RPMI8226 (cell line): Measurements from ENCODE around the gene RELN.

Experiments used
- DNase-seq: peaks from one replicate; pipeline ENCODE4 v3.0.0-alpha.2; 2015

The RELN gene

DNA sequence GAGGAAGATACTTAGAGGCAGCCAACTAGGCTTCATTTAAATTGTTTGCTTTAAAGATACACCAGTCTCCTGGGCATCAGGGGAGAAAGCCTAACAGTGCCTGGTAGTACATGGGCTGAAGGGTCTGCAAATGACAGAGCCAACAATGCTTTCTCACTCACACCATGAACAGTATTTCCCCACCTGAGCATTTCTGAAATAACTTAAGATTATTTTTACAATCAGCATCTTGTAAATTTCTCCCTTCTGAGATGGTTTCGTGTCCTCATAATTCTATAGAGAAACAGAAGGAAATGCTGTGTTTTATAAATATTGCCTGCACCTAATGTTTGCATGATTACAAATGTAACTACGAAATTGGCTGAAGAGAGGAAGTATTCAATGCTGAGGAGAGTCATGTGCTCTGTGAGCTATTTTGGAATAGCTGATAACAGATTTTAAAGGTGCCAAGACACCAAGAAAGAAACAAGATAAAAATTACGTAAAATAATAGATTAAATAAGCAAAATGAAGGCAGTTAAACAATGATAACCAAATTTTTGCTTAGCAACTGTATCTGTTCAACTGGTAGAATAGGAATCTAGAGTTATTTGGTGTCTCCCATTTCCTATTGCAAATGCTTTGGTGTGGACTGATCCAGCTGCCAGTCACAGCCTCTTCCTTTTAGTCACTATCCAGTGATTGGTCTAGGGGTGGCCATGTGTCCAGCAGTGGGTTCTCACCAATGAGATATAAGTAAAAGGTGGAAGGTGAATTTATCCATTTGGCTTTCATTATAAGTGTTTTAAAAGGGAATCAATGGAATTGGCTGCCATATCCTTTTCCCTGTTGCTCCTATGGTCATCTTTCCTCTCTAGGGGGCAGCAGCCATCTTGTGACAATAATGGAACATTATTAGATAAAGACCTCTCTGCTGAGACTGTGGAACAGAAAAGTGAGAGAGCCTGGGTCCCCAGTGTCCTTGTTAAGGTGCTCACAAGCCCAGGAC is 375.5 kb downstream of the RELN start:
- DNase-seq: peak; percentile 7

DNA sequence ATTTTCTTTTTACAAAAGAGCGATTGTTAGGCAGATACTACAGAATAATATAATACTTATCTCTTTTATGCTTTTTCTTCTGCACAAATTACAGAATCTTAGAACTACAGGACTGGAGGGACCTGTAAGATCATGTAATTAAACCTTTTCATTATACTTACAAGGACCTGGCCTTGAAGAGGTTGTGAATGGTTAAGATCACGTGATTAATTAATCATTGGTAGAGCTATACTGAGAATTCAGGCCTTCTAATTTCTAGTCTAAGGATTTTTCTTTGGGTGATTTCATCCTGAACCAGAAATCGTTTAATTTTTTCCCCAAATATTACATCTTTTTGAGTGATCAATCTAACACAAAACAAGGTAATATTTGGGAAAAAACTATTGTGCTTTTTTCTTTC is 379.7 kb downstream of the RELN start:
- DNase-seq: no peak

DNA sequence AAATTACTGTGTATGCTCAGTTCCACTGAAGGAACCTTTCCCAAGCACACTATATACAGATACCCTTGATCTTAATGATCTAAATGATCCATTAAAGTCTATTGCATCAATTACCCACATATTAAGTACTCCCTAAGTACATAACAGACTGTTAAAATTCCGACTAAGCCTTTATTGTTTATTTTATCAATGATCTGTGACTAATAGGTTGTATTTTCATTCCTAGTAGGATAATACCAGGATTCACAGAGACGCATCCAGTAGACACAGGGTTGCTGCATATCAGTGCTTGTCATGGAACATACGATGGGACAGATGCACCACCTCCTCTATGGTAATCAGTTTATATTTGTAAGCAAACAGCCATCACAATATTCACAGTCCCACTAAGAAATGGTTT is 383.8 kb downstream of the RELN start:
- no peak for DNase-seq

DNA sequence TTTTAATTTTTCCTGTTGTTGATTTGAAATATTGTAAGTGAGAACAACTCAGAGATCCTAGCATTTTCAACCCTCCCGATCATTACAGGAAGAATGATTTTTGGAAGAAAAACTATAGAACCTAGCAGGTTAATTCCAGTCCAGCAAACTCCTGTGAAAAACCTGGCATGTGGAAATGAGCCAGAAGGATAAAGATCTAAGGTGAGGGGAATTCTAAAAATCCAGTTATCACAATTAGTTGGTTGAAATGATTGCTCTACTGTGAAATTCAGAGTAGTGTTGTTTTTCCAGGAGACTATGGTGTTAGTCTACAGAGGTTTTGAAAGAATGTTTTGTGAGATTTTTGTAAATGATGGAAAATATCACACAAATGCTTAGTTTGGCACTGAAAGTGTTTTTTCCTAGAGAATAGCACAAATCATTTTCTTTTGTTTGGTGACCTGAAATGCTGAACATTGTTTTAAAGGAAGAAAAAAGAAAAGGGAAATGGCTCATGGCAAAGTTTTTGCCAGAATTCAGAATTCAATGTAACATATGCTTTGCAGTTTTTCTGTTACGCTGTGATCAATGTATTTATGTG is 391.0 kb downstream of the RELN start:
- DNase-seq: no peak

DNA sequence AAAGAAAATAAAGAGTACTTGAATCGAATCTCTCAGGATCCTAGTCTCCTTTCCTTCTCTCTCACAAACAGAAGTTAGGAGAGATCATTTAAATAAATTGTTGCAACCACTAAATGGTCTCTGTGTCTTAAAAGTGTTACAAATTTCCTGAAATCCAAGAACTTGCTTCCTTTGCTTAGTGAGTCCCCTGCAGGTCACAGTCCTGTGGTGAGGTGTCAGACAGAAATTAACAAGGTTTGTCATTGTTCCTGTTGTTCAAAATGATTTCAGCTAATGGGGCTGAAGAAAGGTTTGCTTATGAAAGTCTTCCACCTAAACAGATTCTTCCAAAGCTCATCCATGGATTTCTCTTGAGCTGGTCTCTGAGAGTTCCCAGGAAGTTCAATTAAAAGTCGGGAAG is 391.9 kb downstream of the RELN start:
- no peak for DNase-seq

DNA sequence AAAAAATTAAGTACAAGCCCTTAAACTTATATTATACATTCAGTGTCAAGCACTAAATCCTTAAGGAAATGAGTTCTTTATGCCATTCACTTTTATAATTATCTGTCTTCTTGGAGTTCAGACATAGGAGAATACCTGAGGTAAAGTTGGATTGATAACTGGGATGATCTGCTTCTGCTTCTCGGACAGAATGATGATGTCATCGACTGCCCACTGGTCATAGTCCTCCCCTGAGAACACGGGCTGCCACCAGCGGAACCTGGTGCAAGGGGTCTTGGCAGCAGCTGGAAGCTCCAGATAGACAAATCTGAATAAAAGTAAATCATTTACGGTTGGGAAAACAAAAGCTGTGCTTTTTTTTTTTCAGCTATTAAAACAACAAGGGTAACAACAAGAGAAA is 395.3 kb downstream of the RELN start:
- DNase-seq: no peak

DNA sequence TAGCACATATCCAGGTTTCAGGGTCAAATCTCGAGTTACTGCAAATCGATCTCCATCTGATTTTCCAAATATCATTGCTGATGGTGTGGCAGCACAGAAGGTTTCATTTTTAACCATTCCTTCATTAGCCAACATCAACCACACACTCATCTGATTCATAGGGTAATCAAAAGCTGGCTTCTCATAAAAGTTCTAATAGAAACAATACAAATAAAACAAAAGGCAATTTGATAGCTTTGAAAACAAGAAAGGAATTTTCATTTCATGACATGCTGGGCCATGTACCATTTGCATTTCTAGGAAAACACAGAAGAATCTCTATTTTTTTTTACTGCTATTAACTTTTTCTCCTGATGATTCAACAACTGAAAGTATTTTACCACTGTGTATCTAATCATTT is 395.8 kb downstream of the RELN start:
- no peak for DNase-seq

DNA sequence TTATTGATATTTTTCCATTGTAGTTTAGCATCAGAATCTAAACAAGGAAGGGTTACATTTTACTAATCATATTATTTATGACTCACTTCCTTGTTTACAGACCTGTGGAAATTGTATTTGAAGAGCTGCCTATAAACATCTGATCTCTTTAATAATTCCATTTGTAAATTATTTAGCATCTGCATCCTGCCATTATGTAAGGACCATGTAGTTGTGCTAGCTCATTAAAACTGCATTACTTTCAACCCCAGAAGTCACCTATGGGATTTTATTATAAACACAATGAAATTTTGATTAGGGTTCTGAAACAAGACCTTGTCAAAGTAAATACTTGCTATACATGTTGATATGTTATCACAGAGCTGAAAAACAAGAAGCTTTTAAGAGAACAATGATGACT is 396.6 kb downstream of the RELN start:
- no peak for DNase-seq

DNA sequence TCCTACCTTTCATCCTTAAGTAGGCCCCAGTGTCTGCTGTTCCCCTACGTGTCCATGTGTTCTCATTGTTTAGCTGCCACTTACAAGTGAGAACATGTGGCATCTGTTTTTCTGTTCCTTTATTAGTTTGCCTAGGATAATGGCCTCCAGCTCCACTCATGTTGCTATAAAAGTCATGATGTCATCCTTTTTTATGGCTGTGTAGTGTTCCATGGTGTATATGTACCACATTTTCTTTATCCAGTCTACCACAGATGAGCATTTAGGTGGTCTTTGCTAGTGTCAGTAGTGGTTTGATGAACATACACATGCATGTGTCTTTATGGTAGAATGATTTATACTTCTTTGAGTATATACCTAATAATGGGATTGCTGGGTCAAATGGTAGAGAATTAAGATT is 397.3 kb downstream of the RELN start:
- no peak for DNase-seq

DNA sequence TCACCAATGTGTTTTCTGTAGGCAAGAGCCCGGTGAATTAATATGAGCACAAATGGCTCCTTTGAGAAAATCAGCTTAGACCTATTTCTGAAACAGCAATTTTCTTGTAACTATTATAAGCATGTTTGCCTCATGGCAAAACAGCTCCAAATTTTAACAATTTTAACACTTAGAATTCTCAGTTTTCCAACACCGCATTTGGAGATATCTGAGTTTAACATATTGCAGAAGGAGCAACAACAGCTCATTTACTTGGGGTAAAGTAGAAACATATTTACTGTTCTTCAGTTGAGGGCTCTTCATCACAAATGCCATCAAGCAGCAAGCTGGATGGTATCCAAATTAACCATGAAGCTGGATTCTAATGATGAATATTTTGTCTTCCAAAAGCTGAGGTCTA is 409.4 kb downstream of the RELN start:
- no peak for DNase-seq

DNA sequence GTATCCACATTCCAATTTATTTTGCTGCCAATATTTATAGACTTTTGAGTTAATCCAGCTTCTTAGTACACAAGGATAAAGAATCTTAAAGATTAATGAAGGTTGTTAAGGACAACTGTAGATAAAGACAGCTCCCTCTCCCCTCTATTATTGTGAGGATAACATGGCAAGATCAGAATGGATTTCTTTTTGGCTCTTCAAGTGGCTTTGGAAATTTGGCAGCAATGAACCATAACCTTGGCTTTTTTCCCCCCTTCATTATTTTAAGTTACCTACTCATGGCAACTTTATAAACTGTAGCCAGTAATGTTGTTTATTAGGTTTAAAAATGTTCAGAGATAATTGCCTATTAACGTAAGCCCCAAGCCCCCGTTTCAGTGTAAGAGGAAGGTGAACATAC is 412.4 kb downstream of the RELN start:
- DNase-seq: no peak

DNA sequence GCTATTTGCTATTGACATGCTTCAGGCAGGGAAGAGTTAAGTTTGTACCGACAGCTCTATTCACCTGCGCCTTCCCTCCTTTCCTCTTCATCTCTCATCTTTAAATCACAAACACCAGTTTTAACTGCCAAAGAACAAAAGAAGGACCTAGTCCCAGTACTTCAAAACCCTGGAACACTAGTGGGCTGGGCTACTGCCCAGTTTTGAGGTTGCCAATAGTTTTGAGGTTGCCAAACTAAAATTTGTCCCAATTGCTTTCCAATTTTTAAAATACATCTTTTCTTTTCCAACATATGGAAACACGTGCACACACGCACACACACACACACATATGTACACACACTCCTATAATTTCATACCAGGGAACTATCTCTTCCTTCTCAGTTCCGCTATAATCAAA is 412.8 kb downstream of the RELN start:
- DNase-seq: no peak

DNA sequence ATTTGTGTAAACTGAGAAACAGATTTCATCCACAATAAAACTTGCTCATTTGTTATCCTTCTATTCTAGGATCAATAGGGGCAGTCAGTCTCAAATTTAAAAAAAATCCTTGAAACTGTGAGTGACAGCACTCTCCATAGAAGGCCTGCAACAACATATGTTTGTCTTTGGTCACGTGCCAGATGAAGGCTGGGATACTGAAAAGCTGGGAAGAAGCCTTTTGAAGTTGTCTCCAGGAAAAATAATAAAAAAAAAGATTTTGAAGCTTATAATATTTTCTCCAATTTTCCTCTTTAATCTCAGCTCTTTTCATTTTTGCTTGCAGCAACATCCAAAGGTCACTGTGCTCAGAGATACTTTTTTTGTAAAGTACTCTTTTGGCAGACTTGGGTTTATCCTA is 414.9 kb downstream of the RELN start:
- no peak for DNase-seq

DNA sequence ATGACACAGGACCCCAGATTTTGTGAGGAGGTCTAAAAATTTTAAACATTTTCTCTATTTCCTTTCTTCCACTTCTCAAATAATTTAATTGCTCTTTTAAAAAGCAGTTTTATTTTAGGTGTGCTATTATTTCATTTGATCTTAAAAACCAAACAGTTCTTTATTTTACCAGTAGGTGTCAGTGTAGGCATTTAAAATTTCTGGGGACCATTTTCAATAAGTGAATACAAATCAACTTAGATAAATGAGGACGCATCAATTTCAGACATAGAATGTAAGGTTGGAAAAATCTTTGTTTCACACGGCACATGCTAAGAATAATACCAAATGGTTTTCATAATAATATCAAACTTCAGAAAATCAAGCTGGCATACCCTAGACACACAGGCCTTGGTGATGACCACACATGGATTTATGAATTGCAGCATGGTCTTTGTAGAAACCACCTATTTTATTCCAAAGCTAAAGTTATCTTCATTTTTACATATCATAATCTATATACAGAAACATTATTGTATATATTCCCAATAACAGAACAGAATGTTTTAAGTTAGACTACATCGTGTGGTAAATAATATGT is 415.9 kb downstream of the RELN start:
- peak; percentile 36 for DNase-seq

DNA sequence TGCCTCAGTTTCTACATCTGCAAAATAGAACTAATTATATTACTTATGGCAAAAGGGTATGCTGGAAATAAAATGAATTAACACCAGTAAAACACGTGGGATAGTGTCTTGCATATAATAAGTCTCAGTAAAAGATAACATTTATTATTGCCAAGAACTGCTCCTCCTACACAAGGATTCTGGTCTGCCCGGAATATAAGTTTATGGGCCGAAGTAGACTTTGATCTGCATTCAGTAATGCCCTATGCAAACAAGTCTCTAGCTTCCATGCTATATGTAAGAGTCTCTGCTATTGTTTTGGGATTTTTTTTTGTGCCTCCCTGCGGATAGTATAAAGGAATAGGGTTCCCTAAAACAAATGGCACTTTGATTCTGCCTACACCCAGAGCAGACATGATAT is 417.9 kb downstream of the RELN start:
- no peak for DNase-seq

DNA sequence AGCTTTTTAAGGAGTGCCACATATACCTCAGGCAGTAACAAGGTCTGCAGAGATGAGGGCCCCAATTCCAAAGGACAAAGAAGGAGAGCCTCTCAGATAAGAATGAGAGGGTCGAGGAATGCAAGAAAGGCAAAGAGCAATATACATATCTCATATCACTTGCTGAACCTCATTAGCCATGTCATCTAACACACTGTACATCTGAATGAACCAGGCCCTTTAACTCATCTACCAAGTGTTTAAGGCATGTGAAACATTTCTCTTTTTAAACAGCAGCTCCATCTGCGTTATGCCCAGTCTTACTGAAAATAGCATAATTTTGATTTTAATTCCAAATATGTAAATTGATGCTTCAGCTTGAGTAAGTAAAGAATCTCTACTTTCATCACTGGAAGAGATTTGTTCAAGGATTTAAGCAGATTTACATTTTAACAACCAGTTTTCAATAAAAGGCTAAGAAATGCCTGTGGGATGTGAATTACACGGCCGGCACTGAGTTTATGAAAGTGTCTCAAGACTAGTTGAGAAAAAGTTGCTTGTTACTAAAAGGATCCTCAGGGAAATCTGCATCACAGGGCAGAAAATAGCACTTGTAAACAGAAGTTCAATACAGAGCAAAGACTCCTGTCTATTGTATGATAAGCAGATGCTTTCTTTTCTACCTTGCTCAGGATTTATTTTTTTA is 419.7 kb downstream of the RELN start:
- no peak for DNase-seq

DNA sequence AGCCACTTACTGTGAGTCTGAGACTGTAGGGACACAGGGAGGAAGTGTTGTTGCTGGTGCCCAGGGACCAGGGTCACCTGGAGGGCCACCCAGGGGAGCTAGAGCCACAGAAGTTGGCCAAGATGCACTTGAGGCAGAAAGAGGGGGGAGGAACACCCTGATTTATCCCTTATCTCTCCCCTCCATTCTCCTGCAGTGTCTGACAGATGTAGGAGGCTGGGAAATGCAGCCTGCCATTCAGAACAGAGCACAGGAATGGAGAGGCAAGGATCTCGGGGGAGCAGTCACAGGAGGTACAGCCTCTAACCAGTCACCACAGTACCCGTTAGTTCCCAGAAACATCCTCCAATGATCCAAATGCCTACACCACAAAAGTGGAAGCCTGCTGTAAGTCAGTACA is 425.0 kb downstream of the RELN start:
- DNase-seq: no peak

DNA sequence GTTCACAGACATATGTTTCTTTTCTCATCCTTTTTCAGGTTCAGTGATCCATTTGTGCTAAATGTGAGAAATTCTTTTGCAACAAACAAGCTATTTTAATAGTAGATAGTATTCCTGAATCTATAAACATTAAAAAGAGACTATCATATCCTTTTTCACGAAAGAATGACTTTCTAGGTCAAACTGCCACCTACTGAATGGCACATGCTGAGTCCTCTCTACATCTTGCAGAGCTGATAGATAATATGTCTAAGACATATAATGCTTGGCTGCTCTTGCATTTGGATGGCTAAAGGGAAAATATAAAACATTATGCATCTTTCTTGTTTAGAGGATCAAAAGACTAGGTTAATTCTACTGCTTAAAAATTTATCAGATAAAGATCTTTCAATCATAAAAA is 429.3 kb downstream of the RELN start:
- no peak for DNase-seq

DNA sequence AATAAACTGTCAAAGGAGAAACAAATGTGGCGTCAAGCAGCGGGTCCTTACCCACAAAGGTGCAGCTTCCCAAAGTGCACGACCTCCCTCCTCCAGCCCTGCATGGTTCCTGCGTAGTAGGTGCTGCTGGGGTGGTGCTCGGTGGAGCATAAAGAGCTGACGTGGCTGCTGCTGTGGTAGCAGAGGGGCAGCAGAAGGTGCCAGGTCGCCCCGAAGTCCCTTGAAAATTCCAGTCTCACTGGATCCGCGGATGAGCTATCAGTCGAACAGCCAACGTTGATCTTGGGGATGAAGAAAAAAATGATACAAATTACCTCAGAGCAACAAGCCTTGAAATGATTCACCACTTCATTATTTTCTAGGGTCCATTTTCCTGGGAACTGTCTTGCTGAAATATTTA is 438.4 kb downstream of the RELN start:
- DNase-seq: no peak

DNA sequence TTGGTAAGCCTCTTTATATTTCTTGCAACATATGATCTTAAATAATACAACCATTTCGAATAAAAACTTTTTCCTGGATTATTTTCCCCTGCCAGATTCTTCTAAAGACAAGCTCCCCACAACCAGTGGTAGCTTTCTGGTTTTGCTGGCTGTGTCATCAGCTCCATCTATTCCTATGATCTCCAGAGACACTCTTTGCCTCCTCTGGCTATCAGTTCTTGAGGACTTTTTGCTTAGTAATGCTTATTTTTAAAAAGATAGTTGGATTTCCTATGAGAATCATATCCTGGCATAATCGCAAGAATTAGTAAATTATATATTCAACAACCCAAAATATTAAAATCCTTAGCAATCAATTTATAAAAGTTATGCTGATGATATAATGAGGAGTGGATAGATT is 439.7 kb downstream of the RELN start:
- DNase-seq: no peak

DNA sequence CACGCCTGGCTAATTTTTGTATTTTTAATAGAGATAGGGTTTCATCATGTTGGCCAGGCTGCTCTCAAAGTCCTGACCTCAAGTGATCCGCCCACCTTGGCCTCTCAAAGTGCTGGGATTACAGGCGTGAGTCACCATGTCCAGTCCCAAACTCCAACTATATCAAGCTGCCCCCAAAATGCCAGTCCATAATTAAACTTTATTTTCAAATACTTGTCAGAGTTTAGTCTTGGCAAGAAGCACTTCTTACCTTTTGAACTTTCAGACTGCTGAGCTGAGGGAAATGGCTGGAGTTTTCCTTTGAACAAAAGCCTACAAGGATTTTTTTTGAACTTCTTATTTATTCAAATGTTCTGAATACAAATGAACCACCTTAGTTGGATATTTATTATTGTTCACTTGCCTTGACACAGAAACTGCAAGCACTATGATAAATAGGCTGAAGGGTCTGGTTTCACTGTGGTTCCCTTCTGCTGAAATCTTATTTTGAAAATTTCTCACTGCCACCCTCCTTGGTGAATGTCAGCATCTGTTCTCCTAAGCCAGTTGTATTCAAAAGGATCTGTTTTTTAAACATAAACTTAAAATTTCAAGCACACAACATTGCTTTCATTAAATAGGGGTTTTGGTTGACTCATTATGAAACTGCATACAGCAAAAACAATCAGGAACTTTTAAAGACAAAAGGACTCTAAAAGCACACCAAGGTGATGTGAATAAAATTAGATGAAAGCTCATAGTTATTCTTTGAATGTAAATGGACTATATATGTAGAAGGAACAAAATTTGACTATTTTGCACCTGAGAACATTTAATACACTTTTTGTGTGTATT is 441.8 kb downstream of the RELN start:
- DNase-seq: no peak

DNA sequence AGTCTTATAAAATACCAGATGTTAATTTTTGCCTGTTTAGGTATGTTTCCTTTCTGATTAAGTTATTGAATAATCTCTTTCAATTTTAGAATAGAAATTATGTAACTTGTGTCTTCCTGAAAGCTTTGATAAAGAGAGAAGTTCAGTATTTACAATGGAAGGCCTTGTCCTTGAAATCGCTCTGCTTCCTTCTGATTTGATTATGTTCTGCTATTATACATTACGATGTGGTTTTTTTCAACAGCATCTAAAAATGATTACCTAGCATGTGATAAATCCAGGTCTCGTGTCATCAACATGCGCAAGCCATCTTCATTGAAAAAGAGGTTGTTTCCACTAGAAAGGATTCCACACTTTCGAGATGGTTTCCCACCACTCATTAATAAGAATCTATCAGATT is 447.0 kb downstream of the RELN start:
- DNase-seq: no peak

DNA sequence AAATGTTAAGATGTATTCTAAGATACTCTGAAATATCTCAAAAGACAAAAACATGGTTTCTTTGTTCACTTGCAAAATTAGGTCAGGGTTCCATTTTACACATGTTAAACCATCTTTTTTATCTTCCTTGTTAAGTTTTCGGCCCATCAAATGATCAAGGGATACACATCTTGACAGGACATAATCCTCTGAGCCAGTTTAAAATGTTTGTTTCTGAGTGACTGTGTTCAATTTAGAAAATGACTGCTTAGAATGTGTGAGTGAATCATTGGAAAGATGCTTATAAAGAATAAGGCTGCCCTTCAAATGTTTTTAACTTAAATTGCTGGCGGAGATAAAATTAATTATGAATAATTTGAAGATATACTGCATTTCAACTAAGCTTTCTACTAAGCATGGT is 447.5 kb downstream of the RELN start:
- no peak for DNase-seq
